ENCODE measurements around the gene HMX1. TPM values are rescaled to one million over a fixed set of nuclear protein-coding genes. Genes with fewer than 3 reads are reported as not detected.

The HMX1 gene
- total and polyA plus RNA-seq, 4 donors = not detected

GRCh38 chr4:8896506-8896905 lies 24.9 kb upstream of the HMX1 start:
- ATAC-seq (ENCODE audit: low FRiP score) (no peak), DNase-seq (no peak)
- peaks cover 7% of the 10 kb centered on the region for H3K9me3 ChIP-seq (ENCODE audit: control insufficient read depth, low read length)
- H3K27ac ChIP-seq (ENCODE audit: low read depth in 1 of 2, low read length in 2 of 2) = no peak overlapping the region
- H3K4me3 ChIP-seq (ENCODE audit: low read length in 2 of 2) = no peak overlapping the region
- WGBS, 2 donors = 57% methylated on average over 5 of the region's 5 CpGs
- H3K4me1 ChIP-seq (ENCODE audit: control insufficient read depth in 1 of 2, insufficient read depth in 2 of 2, low read length in 2 of 2) = no peaks in the 10 kb centered on the region
- intact Hi-C loops (cut with DNase I) = no loop called here
- peaks cover 0 to 2% of the 10 kb centered on the region in 2 donors for H3K27me3 ChIP-seq (ENCODE audit: control insufficient read depth in 1 of 2, insufficient read depth in 2 of 2, low read length in 1 of 2)
- H3K36me3 ChIP-seq (ENCODE audit: control insufficient read depth in 1 of 2, insufficient read depth in 2 of 2, low read length in 1 of 2) = no peaks in the 10 kb centered on the region

- Histone ChIP-seq H3K4me3 (ENCODE audit: low read length in 2 of 2) (no peak overlapping the region), H3K4me1 (ENCODE audit: control insufficient read depth in 1 of 2, insufficient read depth in 2 of 2, low read length in 2 of 2) (no peaks in the 10 kb centered on the region), H3K27ac (ENCODE audit: low read depth in 1 of 2, low read length in 2 of 2) (no peak overlapping the region), H3K36me3 (ENCODE audit: control insufficient read depth in 1 of 2, insufficient read depth in 2 of 2, low read length in 1 of 2) (no peaks in the 10 kb centered on the region), H3K27me3 (ENCODE audit: control insufficient read depth in 1 of 2, insufficient read depth in 2 of 2, low read length in 1 of 2) (peaks cover 0 to 2% of the 10 kb centered on the region in 2 donors), H3K9me3 (ENCODE audit: control insufficient read depth, low read length) (peaks cover 4% of the 10 kb centered on the region)
- WGBS, 2 donors = 86 to 89% methylated on average over 8 to 10 of the region's 10 CpGs
- intact Hi-C loops (cut with DNase I) = no loop called here
- ATAC-seq (ENCODE audit: low FRiP score) (no peak), DNase-seq (no peak)
These were observed 24.4 kb upstream of the HMX1 start for GRCh38 chr4:8896071-8896470.

- H3K27me3 ChIP-seq (ENCODE audit: control insufficient read depth in 1 of 2, insufficient read depth in 2 of 2, low read length in 1 of 2) = peaks cover 0 to 2% of the 10 kb centered on the region in 2 donors
- WGBS, 2 donors = 83% methylated on average over 6 to 7 of the region's 7 CpGs
- no peaks in the 10 kb centered on the region for H3K9me3 ChIP-seq (ENCODE audit: control insufficient read depth, low read length)
- intact Hi-C loops (cut with DNase I) = no loop called here
- H3K4me3 ChIP-seq (ENCODE audit: low read length in 2 of 2) = no peak overlapping the region
- H3K36me3 ChIP-seq (ENCODE audit: control insufficient read depth in 1 of 2, insufficient read depth in 2 of 2, low read length in 1 of 2) = no peaks in the 10 kb centered on the region
- DNase-seq = no peak
- no peak for ATAC-seq (ENCODE audit: low FRiP score)
- H3K4me1 ChIP-seq (ENCODE audit: control insufficient read depth in 1 of 2, insufficient read depth in 2 of 2, low read length in 2 of 2) = no peaks in the 10 kb centered on the region
- no peak overlapping the region for H3K27ac ChIP-seq (ENCODE audit: low read depth in 1 of 2, low read length in 2 of 2)
These were observed 23.7 kb upstream of the HMX1 start for GRCh38 chr4:8895295-8895694.

- no peaks in the 10 kb centered on the region for H3K4me1 ChIP-seq (ENCODE audit: control insufficient read depth in 1 of 2, insufficient read depth in 2 of 2, low read length in 2 of 2)
- ATAC-seq (ENCODE audit: low FRiP score) (no peak), DNase-seq (no peak)
- no peaks in the 10 kb centered on the region for H3K36me3 ChIP-seq (ENCODE audit: control insufficient read depth in 1 of 2, insufficient read depth in 2 of 2, low read length in 1 of 2)
- H3K27me3 ChIP-seq (ENCODE audit: control insufficient read depth in 1 of 2, insufficient read depth in 2 of 2, low read length in 1 of 2) = peaks cover 0 to 2% of the 10 kb centered on the region in 2 donors
- H3K9me3 ChIP-seq (ENCODE audit: control insufficient read depth, low read length) = no peaks in the 10 kb centered on the region
- no peak overlapping the region for H3K27ac ChIP-seq (ENCODE audit: low read depth in 1 of 2, low read length in 2 of 2)
- H3K4me3 ChIP-seq (ENCODE audit: low read length in 2 of 2) = no peak overlapping the region
- WGBS, 2 donors = 18 to 21% methylated on average over 12 to 14 of the region's 14 CpGs
- intact Hi-C loops (cut with DNase I) = no loop called here
These were observed 22.8 kb upstream of the HMX1 start for GRCh38 chr4:8894424-8894816.

GRCh38 chr4:8893624-8894423 lies 22.2 kb upstream of the HMX1 start:
- WGBS, 2 donors = 2 to 3% methylated on average over 66 to 68 of the region's 68 CpGs
- no peak overlapping the region for H3K4me3 ChIP-seq (ENCODE audit: low read length in 2 of 2)

GRCh38 chr4:8893227-8893623 lies 21.6 kb upstream of the HMX1 start:
- 1 to 2% methylated on average over 40 to 41 of the region's 41 CpGs for WGBS, 2 donors
- intact Hi-C loops (cut with DNase I) = no loop called here
- no peaks in the 10 kb centered on the region for H3K36me3 ChIP-seq (ENCODE audit: control insufficient read depth in 1 of 2, insufficient read depth in 2 of 2, low read length in 1 of 2)
- ATAC-seq (ENCODE audit: low FRiP score) (no peak), DNase-seq (no peak)
- H3K4me1 ChIP-seq (ENCODE audit: control insufficient read depth in 1 of 2, insufficient read depth in 2 of 2, low read length in 2 of 2) = no peaks in the 10 kb centered on the region
- H3K27me3 ChIP-seq (ENCODE audit: control insufficient read depth in 1 of 2, insufficient read depth in 2 of 2, low read length in 1 of 2) = peaks cover 0 to 2% of the 10 kb centered on the region in 2 donors
- H3K9me3 ChIP-seq (ENCODE audit: control insufficient read depth, low read length) = no peaks in the 10 kb centered on the region
- no peak overlapping the region for H3K27ac ChIP-seq (ENCODE audit: low read depth in 1 of 2, low read length in 2 of 2)
- no peak overlapping the region for H3K4me3 ChIP-seq (ENCODE audit: low read length in 2 of 2)

More at GRCh38 chr4:8893624-8894423, 22.2 kb upstream of the HMX1 start:
- Histone ChIP-seq H3K27ac (ENCODE audit: low read depth in 1 of 2, low read length in 2 of 2) (no peak overlapping the region), H3K27me3 (ENCODE audit: control insufficient read depth in 1 of 2, insufficient read depth in 2 of 2, low read length in 1 of 2) (peaks cover 0 to 2% of the 10 kb centered on the region in 2 donors), H3K4me1 (ENCODE audit: control insufficient read depth in 1 of 2, insufficient read depth in 2 of 2, low read length in 2 of 2) (no peaks in the 10 kb centered on the region), H3K36me3 (ENCODE audit: control insufficient read depth in 1 of 2, insufficient read depth in 2 of 2, low read length in 1 of 2) (no peaks in the 10 kb centered on the region), H3K9me3 (ENCODE audit: control insufficient read depth, low read length) (no peaks in the 10 kb centered on the region)
- DNase-seq = no peak
- ATAC-seq (ENCODE audit: low FRiP score) = no peak
- intact Hi-C loops (cut with DNase I) = no loop called here

GRCh38 chr4:8892556-8893226 lies 21.1 kb upstream of the HMX1 start:
- intact Hi-C loops (cut with DNase I) = no loop called here
- Histone ChIP-seq H3K9me3 (ENCODE audit: control insufficient read depth, low read length) (no peaks in the 10 kb centered on the region), H3K27ac (ENCODE audit: low read depth in 1 of 2, low read length in 2 of 2) (no peak overlapping the region), H3K36me3 (ENCODE audit: control insufficient read depth in 1 of 2, insufficient read depth in 2 of 2, low read length in 1 of 2) (no peaks in the 10 kb centered on the region), H3K27me3 (ENCODE audit: control insufficient read depth in 1 of 2, insufficient read depth in 2 of 2, low read length in 1 of 2) (peaks cover 0 to 2% of the 10 kb centered on the region in 2 donors), H3K4me1 (ENCODE audit: control insufficient read depth in 1 of 2, insufficient read depth in 2 of 2, low read length in 2 of 2) (no peaks in the 10 kb centered on the region), H3K4me3 (ENCODE audit: low read length in 2 of 2) (no peak overlapping the region)
- no peak for DNase-seq
- ATAC-seq (ENCODE audit: low FRiP score) = no peak
- 1% methylated on average over 54 to 73 of the region's 73 CpGs for WGBS, 2 donors

GRCh38 chr4:8891646-8892555 lies 20.3 kb upstream of the HMX1 start:
- DNase-seq (no peak), ATAC-seq (ENCODE audit: low FRiP score) (no peak)
- 3% methylated on average over 70 to 72 of the region's 72 CpGs for WGBS, 2 donors
- Histone ChIP-seq H3K27me3 (ENCODE audit: control insufficient read depth in 1 of 2, insufficient read depth in 2 of 2, low read length in 1 of 2) (peaks cover 0 to 2% of the 10 kb centered on the region in 2 donors), H3K9me3 (ENCODE audit: control insufficient read depth, low read length) (peaks cover 3% of the 10 kb centered on the region), H3K27ac (ENCODE audit: low read depth in 1 of 2, low read length in 2 of 2) (no peak overlapping the region), H3K4me1 (ENCODE audit: control insufficient read depth in 1 of 2, insufficient read depth in 2 of 2, low read length in 2 of 2) (no peaks in the 10 kb centered on the region), H3K36me3 (ENCODE audit: control insufficient read depth in 1 of 2, insufficient read depth in 2 of 2, low read length in 1 of 2) (no peaks in the 10 kb centered on the region), H3K4me3 (ENCODE audit: low read length in 2 of 2) (no peak overlapping the region)
- intact Hi-C loops (cut with DNase I) = no loop called here

All from aorta (tissue), 5 donors.